Measurements from ENCODE around the gene C5orf22.
"Not testable (repeated sequence)": the region's sequence is repeated elsewhere in the genome, so short reads cannot be mapped to it uniquely, and the experiment has no call there.

C5orf22 gene

GRCh38 chr5:31531888-31532547 is at the start of gene C5orf22, which contains the start of gene DROSHA:
Gene C5orf22, plus strand, starts transcription at chr5:31532301. Its CDS starts 92 bp downstream, at chr5:31532393.
Gene DROSHA, minus strand, starts transcription at chr5:31532093. Its CDS starts 3,034 bp downstream, at chr5:31529059.
- peak; percentile 98 for DNase-seq

DNA sequence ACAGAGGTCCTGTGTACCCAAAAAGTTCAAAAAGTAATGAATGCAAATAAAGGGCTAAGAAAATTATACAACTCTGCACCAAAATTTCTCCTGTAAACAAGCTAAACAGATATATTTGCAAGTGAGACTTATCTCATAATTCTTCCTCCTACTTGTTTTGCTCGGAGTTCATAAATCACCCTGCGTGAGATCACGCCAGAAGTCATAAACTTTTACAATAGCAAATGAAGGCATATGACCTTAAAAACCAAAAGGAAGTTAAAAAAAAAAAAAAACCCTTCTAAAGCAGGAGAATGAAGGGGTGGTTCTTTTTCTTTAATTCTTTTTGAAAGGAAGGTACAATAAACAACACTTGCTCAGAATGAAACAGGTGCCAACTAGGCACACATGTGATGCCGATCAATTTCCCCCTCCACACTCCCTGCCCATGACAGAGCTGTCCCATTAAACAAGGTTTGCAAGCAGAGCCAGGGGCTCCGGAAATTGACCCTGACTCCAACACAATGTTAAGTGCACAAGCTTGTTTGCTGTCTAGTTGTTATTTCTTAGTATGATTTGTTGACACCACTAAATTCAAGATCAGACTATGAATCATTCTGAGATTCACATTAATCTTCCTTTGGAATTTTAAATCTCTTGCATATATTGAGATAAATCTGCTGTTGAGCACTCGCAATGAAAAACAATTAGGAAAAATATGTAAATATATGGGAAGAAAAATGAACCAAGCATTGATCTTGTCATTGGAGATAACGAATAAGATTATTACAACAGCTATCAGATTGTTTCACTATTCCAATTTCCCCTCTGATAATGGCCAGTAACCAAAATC is 46.5 kb upstream of the C5orf22 start:
- no peak for DNase-seq

GRCh38 chr5:31486441-31486840 is 45.7 kb upstream of the C5orf22 start:
- no peak for DNase-seq

- DNase-seq: no peak
These were observed 44.6 kb upstream of the C5orf22 start for GRCh38 chr5:31487506-31487905.

GRCh38 chr5:31492869-31493268 is 39.2 kb upstream of the C5orf22 start:
- no peak for DNase-seq

DNA sequence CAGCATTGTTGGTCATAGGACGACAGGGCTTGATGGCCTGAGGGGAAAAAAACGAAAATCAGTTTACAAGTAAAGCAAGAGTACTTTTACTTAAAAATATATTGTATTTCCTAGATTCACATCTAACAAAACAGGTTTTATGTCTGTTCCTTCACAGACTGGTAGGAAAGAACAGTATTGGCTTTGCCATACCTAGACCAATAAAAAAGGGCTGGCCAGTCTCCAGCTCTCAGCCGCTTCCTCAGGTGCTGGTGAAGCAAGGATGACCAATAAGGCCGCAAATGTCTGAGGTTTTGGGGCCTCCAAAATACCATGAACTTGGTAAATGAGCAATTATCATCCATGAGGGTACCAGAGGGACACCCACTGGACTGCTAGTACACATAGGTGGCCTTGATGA is 36.8 kb upstream of the C5orf22 start:
- no peak for DNase-seq

DNA sequence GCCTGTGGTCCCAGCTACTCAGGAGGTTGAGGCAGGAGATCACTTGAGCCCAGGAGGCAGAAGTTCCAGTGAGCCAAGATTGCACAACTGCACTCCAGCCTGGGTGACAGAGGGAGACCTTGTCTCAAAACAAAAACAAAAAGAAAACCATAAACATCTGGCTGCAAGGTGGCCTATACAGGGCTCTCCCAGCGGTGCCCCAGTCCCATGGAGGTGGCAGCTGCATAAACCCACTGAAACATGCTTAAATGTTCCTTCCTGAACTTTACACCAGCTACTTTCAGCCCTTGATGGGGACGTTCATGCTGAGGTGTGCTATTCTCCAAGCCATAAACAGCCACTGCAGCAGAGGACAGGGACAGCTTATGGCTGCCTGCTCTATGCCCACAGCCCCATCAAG is 35.8 kb upstream of the C5orf22 start:
- DNase-seq: no peak

- DNase-seq: no peak
These were observed 35.2 kb upstream of the C5orf22 start for GRCh38 chr5:31496891-31497290.

- DNase-seq: no peak
These were observed 31.8 kb upstream of the C5orf22 start for GRCh38 chr5:31500256-31500655.

DNA sequence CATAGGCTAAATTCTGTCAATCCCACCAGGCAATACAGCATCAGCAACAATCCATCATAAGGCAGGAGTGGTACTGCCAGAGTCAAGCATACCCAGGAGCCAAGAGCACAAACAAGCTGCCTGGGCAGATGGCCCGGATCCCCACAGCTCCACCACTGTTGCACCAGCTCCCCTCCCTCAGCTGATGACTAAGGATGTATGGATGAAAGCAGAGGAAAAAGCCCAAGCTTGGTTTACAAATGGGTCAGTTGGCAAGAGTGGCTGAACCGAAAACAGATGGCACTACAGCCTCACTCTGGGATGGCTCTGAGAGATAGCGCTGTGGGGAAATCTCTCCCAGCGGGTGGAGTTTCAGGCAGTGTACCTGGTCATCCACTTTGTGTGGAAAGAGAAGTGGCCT is 29.6 kb upstream of the C5orf22 start:
- DNase-seq: no peak

- no peak for DNase-seq
These were observed 27.6 kb upstream of the C5orf22 start for GRCh38 chr5:31504529-31504928.

- no peak for DNase-seq
These were observed 20.8 kb upstream of the C5orf22 start for GRCh38 chr5:31511305-31511704.

- DNase-seq: no peak
These were observed 15.3 kb upstream of the C5orf22 start for GRCh38 chr5:31516802-31517201.

- DNase-seq: no peak
These were observed 9.1 kb upstream of the C5orf22 start for GRCh38 chr5:31523041-31523440.

DNA sequence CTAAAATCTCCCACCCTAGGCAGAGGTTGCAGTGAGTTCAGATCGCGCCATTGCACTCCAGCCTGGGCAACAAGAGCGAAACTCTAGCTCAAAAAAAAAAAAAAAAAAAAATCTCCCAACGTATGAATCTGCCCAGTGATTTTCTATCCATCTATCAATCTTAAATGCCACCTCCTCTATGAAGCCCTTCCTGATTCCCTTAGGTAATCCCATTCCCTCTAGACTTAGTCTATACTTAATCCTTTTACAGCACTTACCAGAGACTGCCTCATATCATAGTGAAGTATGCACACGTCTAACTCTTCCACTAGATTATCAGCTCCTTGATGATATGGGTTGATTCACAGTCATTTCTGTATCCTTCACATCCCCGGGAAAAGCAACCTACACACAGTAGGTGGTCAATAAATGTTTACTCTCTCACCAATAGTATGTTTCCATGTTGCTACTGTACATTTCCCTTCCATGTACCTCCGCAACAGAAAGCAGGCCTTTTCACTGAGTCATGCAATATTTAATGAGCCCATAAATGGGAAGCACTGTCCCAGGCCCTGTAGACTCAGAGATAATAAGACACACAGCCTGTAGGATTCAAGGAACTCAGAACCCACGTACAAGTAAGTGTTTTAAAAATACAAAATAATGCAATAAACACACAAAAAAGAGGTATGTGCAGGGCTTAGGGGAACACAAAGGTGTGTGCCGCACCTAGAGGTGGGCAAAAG is 1.4 kb upstream of the C5orf22 start:
- no peak for DNase-seq

DNA sequence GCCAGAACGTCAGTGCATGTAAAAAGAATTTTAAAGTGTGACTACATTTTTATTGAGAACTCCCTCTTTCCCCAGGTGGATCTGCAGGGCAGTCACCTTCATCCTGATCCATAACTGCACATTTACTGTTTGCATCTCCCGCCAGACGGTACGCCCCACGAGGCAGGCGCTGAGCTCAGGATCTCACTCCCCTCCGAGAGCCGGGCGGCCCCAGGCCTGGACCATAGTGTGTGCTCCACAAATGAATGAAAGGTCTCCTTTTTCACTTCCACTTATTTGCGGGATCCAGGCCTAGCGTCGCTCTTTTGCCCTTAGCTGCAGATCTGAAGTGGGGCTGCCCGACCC is 586 bp upstream of the C5orf22 start:
- DNase-seq: no peak

GRCh38 chr5:31534527-31535046 is 2.5 kb downstream of the C5orf22 start:
- no peak for DNase-seq

DNA sequence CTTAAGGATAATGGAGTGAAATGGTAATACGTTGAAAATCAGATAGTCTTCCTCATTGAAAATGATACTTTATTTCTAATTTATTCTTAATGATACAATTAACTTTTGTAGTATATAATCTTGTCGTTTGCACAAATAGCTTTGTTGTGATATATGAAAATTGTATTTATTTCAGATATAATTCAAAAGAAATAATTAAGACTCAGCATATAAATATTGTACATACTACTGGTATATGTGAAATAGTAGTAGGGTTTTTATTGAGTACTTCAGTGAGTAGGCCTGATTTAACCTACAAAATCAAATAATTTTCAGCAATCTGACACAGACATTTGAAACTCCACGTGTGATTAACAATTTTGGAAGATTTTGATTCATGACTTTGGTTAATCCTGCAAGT is 4.8 kb downstream of the C5orf22 start:
- DNase-seq: no peak

- no peak for DNase-seq
These were observed 5.2 kb downstream of the C5orf22 start for GRCh38 chr5:31537349-31537748.

GRCh38 chr5:31537851-31538250 is 5.8 kb downstream of the C5orf22 start:
- no peak for DNase-seq

- not testable (repeated sequence) for DNase-seq
These were observed 17.0 kb downstream of the C5orf22 start for GRCh38 chr5:31549114-31549513.

DNA sequence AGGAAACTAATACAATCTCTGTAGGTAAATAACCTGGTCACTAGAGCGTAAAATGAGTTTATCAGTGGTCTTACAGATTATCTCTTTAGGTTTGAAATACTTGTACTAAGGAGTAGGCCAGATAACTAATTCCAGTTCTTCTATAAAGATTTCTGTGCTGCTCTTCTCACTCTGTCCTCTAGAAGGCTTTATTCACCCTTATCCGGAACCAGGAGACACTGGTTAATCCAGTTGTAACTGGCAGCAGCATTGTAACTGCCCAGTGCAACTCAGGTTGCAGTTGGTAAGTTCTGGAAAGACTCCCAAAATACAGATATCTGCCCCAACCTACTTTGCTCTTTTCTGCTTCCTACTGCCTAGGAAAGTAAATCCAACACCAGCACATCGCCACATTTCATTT is 19.8 kb downstream of the C5orf22 start:
- no peak for DNase-seq

- DNase-seq: no peak
These were observed 21.8 kb downstream of the C5orf22 start for GRCh38 chr5:31553863-31554262.

DNA sequence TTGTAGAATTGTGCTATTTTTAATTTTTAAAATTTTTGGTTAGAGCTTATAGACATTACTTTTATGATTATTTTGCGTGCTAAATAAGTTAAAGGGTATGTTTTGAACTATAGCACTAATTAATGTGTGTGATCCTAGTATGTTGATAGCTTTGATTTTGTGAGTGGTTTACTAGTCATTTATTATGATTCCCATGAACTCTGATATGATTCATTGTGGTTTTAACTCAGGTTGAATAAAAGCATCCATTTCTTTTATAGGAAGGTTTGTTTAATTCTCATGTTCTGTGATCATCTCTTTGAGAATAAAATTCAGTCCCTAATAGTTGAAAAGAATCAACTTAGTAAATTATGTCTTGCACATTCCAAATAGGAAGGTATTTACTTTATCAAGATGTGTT is 22.5 kb downstream of the C5orf22 start:
- no peak for DNase-seq

All from NCI-H510A (cell line).